ENCODE measurements around the gene TMEM220.

TMEM220 gene

GRCh38 chr17:10664571-10664970 lies 65.3 kb downstream of the TMEM220 start:
- DNase-seq (ENCODE audit: low read depth, low spot score), result no peak

All from iPS DF 19.7 (cell line).